GM18508 (cell line): ENCODE measurements around the gene MBOAT2.
"Not testable (repeated sequence)": the region's sequence is repeated elsewhere in the genome, so short reads cannot be mapped to it uniquely, and the experiment has no call there.

Source experiments
- ATAC-seq: cut with Tn5 transposase; IDR thresholded peaks from one replicate; pipeline ENCODE4 v1.9.1; 2021; ENCODE audit warnings: moderate number of reproducible peaks; ENCODE audit not compliant: insufficient read depth, unreplicated experiment

MBOAT2 gene

DNA sequence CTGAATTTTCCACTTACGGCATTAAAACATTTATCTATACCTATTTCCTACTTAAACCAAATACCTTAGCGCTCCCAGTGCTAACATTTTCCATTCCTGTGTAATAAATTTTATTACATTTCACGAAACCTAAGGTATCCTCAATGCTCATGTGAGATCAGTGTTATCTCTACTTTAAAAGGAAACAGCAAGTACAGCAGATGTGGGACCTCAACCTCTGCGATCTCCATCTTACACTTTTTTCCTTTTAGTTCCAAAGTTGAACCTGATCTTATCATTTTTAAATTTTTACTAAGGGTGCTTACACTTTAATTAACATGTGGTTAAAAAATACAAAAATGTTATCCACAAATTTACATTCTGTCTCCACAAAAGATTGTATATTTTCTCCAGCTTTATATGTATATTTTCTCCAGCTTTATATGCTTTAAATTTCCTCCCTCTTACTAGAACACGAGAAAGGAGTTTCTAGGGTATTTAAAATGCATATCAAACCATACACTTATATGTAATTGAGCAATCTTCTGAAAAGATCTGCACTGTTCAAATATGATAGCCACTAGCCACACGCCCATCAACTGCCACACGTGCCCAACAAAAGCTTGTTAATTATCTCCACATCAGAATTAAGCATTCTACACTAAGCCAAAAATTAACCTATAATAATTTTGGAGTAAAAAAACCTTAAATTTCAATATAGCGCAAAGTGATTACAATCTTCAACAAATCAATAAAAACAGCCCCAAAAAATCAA lies 38.1 kb downstream of the MBOAT2 start:
- ATAC-seq = no peak

DNA sequence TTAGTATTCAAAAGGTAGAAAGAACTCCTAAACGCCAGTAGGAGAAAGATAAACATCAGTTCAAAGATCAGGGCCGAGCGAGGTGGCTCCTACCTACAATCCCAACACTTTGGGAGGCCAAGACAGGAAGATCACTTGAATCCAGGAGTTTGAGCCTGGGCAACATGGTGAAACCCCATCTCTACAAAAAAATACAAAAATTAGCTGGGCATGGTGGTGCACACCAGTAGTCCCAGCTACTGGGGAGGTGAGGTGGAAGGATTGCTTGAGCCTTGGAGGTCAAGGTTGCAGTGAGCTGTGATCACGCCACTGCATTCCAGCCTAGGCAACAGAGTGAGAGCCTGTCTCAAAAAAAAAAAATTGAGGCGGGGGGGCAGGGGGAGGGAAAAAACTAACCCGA lies 40.6 kb downstream of the MBOAT2 start:
- no peak for ATAC-seq

DNA sequence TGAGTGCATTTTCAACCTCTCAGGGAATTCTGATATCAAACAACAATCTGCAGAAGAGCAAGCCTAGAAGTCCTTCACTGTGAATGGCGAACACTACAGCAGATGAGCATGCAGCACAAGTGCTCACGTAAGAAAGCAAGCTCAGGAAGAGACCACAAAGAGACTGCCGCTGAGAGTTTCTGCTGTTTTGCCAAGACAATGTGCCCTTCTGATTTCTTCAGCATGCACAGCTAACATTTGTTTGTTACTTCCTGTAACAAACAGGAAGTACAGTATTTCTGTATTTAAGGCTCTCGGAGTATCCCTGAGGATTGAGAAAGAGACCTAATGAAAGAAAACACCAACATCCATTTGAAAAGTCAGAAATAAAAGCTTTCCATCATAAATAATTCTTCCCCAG lies 45.9 kb downstream of the MBOAT2 start:
- ATAC-seq = no peak

DNA sequence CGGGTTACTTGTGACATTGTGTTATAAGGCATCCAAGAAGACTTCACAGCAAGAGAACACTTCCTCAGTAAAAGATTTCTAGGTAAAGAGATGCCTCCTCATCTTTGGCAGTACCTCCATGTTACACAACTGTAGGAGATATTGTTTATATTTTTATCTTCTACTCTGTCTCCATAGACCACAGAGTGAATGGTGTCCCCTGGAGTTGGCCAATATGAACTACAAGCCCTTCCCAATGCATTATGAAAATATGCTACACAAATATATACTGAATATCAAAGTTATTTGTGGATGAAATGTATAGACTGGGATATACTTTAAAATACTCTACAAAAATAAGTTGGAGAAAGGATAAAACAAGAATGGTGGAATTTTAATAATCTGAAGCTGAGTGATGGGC lies 46.7 kb downstream of the MBOAT2 start:
- ATAC-seq = no peak

DNA sequence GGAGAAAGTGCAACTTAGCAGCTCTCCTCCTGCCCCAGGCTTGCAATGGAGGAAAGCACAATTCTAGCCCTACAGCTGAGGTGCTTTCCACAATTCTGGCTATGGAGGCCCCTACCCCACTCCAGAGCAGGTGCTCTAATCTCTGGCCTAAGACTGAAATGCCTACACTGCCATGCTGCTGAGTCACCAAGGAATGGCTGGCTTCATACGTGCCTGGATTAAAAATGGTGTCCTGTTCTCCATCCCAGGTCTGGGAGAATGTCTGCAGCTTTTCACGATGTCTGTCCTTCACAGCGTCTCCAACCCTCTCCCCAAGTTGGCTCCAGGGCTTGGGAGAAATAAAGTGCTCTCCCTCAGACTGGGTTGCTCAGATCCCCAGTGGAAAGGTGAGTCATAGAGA lies 48.5 kb downstream of the MBOAT2 start:
- no peak for ATAC-seq

DNA sequence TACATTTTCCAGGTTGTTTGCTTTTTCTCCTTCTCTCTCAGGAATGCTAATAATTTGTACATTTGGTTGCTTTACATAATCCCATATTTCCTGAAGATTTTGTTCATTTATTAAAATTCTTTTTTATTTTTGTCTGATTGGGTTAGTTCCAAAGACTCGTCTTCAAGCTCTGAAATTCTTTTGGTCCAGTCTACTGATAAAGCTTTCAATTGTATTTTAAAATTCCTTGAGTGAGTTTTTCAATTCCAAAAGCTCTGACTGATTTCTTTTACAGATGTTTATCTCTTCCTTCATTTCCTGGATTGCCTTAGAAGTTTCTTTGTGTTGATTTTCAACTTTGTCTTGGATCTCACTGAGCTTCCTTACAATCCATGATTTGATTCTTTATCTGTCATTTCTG lies 50.0 kb downstream of the MBOAT2 start:
- no peak for ATAC-seq

DNA sequence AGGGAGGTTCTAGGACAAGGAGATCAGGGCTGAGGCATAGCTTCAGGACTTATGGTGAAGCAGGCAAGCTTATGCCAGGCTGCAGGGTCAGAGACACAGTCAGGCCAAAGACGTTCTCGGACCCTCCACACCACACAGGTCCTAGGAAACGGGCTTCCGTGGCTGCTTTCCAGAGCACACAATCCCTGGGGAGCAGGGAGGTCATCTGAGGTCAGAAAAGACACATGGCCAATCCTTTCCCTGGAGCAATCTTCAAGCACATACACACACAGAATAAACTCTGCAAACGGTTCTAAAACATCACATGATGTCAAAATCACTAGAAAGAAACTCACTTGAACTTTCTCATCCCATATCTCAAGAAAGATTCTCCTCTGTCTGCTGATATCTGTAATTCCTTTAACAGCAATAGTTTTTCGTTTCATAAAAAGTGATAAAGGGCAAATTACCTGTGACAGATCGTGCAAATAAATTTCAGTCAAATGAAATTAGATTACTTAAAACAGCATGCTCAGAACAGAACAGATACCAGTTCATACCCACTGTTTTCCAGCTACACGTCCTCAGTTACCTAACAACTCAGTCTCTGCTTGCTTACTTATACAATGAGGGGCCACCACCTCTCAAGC lies 63.9 kb downstream of the MBOAT2 start:
- ATAC-seq = no peak

DNA sequence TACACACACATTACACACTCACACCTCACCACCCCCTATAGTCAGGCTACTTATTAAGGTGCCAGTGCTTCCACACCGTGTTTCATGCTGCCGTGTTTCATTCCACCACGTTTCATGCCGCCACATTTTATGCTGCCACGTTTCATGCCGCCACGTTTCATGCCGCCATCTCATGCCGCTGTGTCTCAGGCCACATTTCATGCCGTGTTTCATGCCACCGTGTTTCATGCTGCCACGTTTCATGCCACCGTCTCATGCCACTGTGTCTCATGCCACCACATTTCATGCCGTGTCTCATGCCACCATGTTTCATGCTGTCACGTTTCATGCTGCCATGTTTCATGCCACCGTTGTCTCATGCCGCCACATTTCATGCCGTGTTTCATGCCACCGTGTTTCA lies 65.1 kb downstream of the MBOAT2 start:
- ATAC-seq = no peak

DNA sequence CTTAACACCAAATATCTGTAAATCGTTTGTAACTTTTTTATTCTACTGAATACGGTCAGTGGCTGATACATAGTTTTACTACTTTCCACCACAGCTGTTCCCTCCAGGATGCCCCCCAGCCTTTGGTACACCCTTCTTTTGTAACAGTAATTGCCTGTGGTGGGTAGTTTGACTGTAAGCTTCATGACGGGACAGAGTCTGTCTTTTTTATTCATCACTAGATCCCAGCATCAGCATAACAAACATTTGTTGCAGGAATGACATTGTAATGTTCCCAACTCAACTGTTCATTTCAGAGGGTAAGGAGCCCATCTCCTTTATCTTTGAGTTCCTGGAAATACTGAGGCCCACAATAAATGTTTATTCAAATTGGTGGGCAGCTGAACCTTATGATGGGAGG lies 67.5 kb downstream of the MBOAT2 start:
- no peak for ATAC-seq

DNA sequence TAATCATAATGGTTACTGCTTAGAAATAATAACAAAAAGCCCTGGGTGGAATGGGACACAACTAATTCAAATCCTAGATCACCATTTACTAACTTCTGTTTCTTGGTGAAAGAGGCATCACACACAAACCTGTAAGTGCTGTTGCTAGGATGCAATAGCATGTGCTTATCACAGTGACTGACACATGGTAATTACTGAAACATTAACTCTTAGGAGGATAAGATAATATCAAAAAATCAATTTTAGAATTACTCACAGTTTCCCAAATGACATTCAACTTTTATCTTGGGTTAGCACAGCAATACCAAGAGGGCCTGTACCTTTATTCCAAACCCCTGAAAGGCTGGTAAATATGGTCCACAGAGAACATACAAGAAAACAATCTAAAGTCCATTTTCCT lies 69.1 kb downstream of the MBOAT2 start:
- ATAC-seq = no peak

DNA sequence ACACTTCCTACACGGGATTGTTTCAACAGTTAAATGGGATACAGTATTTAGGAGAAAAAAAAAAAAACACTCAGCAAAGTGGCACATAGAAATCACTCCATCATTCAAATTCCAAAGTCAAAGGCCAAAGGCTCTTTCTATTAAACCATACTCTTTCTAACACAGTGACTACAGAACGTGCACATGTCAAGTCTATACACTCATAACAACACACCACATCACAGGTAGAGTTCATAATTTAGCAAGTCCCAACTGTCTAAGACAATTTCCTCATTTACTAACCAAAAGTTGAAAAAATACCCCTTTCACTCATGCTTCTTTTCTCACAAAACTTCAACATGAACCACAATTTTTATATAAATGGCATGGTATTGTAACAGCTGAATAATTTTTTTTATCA lies 70.8 kb downstream of the MBOAT2 start:
- no peak for ATAC-seq

DNA sequence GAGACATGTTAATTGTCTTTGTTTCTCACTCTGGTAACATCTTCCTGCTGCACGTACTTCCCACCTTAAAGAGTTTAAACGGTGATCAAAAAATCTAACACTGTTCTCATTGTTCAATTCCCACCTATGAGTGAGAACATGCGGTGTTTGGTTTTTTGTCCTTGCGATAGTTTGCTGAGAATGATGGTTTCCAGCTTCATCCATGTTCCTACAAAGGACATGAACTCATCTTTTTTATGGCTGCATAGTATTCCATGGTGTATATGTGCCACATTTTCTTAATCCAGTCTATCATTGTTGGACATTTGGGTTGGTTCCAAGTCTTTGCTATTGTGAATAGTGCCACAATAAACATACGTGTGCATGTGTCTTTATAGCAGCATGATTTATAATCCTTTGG lies 73.3 kb downstream of the MBOAT2 start:
- not testable (repeated sequence) for ATAC-seq

DNA sequence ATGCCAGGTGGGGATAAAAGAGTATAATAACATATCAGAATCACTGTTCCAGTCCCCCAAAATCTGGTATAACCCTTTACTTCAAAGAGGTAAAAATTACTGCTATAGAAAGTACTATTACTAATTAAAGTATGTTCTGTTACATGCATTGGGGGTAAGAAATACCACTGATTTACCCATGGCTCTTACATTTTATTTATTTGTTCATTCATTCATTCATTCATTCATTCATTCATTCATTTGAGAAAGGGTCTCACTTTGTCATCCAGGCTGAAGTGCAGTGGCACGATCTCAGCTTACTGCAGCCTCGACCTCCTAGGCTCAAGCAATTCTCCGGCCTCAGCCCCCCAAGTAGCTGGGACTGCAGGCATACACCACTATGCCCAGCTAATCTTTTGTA lies 74.4 kb downstream of the MBOAT2 start:
- no peak for ATAC-seq

DNA sequence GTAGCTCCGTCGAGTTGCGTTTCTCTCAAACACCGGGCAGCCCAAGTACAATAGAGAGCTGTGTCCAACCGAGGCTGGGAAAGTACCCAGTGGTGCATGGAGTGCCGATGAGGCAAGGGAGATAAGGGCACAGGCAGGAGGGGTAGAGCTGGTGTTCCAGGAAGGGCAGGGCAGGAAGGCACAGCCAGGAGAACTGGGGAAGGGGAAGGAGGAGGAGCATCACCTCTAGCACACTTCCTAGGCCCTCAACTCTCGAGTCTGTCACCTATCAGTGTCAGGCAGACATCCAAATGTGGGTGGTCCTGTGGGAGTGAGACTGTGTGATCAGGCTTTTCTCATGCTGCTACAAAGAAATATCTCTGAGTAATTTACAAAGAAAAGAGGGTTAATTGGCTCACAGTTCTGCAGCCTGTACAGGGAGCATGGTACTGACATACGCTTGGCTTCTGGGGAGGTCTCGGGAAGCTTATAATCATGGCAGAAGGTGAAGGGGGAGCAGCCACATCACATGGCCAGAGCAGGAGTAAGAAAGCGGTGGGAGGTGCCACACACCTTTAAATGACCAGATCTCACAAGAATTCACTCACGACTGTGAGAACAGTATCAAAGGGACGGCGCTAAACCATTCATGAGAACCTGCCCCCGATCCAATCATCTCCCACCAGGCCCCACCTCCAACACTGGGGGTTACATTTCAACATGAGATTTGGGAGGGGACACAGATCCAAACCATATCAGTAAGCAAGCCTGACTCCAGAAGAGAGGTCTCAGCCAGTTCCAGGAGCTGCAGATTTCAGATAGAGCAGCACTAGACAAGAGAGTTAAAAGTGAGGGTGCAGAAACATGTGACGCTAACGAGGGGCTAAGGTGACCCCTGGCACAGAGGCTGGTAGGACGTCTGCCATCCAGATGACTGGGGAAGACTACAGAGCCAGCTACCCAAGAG lies 75.7 kb downstream of the MBOAT2 start:
- ATAC-seq = no peak

DNA sequence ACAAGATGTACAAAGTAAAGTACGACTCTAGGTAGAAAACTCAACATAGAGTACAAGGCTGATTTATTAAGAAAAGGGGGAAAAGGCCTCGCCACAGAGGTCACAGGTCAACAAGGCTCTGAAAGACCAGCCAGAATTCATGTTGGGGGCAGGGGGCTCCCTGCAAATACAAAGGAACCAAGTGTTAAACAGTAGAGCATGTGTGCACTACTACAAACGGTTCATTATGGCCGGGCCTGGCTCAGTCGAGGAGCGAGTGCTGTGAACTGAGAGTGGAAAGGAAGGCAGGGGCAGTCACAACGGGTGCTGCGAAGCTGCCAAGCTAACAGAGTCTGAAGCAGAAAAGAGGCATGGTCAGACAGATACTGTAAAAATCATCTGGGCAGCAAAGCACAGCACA lies 77.1 kb downstream of the MBOAT2 start:
- ATAC-seq = no peak

DNA sequence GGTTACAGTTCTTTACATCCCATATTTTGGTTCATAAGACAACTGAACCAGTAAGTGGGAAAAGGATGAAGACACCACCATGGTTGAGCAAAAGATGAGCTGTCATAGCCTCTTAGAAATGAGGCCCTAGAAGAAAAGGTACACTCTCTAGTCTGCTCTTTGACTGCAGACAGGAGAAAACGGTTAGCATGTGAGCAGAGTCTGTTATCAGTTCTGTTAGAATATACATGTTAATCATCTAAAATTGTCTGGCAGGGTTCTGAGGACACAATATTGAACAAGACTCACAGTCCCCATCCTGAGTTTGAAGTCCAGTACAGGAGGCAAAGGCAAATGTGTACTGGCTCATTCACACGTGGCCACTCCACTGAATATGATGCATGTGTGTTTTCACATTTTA lies 78.1 kb downstream of the MBOAT2 start:
- ATAC-seq = no peak

DNA sequence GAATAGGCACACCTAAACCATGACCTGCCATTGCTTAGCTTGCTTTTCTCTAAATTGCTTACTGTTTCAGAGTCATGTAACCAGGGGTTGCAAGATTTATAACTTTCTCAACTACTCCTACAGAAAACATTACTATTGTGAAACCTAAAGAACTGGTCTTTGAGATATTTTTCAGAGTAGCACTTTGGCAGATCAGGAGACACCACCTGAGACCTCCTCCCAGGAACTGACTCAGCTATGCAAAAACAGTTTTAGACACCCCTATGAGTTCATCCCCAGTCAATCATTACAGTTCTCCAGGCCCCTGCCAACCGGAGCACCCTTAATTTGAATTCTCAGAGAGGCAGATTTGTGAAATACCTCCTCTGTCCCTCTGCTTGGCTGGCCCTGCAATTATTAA lies 80.3 kb downstream of the MBOAT2 start:
- no peak for ATAC-seq

DNA sequence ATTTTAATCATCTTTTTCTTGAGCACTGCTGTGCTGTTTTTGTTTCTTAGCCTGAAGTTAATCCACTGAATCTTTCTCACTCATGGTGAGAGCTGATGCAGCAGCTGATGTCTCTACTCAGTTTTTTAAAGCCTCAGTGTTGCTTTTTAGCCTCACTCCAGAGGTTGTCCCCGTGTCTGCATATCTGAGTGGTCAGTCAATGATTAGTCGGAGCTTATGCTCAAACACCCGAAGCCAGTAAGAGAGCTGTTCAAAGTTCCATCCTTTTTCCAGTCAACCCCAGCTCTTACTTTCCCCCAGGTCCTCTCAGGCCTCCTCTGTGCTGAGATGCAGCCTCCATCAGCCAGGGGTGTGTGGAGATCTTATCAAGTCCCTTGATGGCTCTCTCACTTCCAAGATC lies 81.1 kb downstream of the MBOAT2 start:
- ATAC-seq = no peak

DNA sequence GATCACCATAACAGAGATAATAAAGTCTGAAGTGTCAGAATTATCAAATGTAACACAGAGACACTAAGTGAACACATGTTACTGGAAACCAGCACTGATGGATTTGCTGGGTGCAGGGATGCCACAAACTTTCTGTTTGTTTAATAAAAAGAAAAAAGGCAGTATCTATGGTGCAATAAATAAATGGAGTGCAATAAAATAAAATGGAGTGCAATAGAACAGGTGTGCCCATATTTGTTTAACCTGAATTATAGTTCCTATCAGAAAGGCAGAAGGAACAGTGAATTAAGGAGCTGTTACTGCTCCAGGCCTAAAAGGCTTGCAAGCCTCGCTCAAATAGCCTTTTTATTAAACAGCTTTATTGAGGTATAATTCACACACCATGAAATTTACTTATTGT lies 85.1 kb downstream of the MBOAT2 start:
- no peak for ATAC-seq

DNA sequence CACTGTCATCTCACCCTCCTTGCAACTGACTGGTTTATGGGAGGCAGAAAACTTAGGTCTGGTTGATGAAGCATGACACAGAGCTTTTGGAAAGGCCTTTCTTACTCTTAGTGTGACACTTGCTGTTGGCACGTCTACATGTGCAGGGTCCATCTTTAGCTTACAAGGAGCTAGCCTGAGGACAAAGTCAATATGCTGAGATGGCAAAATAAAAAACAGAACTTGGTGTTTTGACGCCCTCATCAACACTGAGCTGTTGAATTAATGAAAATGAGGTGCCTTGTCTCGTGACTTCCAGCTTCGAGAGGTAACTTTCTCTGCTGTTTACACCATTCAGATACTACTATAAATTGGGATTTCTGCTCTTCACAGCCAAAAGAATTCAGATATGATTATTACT lies 87.5 kb downstream of the MBOAT2 start:
- no peak for ATAC-seq

DNA sequence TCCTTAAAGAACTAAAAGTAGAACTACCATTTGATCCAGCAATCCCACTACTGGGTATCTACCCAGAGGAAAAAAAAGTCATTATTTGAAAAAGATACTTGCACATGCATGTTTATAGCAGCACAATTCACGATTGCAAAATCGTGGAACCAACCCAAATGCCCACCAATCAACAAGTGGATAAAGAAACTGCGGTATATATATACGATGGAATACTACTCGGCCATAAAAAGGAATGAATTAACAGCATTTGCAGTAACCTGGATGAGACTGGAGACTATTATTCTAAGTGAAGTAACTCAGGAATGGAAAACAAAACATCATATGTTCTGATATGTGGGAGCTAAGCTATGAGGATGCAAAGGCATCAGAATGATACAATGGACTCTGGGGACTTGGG lies 89.7 kb downstream of the MBOAT2 start:
- ATAC-seq = not testable (repeated sequence)
